ENCODE results near the gene STIL.
"Not testable (repeated sequence)": the region's sequence is repeated elsewhere in the genome, so short reads cannot be mapped to it uniquely, and the experiment has no call there.

Gene STIL

DNA sequence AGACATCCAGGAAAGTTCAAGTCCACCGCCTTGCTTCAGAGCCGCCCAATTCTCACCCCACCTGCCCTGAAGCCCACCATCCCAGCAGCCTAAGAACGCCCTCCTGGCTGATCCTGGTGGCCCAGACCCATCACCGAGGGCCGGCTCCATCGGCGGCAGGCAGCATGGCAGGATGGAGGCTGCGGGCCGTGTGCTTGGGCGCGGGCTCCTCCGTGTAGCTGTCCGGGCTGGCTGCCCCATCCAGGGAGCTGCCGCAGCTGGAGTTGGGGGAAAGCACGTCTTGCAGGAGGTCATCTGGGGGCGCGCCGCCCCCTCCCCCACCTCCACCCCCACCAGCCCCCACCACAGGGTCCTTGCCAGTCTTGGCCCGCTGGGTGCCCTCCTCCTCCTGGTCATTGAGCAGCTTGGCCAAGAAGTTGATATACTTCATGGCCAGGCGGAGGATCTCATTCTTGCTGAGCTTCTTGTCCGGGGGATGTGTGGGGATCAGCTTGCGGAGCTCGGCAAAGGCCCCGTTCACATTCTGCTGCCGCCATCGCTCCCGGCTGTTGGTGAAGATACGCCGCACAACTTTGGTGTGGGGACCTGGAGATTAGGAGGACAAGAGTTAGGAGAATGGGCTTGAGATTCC lies 94.2 kb downstream of the STIL start:
- no peak for DNase-seq (ENCODE audit: low spot score)

GRCh38 chr1:47219001-47219400 lies 94.9 kb downstream of the STIL start:
- DNase-seq (ENCODE audit: low spot score): no peak

GRCh38 chr1:47216278-47217059 lies 97.5 kb downstream of the STIL start:
- DNase-seq (ENCODE audit: low spot score): no peak

DNA sequence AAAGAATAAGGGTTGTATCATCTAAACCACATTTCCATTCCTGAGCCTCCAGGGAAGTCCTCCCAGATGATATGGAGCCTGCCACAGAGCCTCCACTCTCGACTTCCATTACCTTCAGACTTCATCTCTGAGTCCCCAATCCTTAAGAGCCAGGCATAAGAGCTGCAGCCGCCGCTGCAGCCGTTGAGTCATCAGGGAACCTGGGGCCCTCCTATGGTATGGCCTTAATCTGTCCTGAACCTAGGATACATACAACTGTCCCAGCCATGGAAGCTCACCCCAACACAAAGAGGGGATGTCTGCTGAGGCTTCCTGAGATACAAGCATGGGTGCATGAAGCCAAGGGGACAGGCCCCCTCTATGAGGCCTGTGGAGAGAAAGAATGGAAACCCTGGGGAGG lies 98.2 kb downstream of the STIL start:
- no peak for DNase-seq (ENCODE audit: low spot score)

GRCh38 chr1:47214549-47214948 lies 99.4 kb downstream of the STIL start:
- no peak for DNase-seq (ENCODE audit: low spot score)

DNA sequence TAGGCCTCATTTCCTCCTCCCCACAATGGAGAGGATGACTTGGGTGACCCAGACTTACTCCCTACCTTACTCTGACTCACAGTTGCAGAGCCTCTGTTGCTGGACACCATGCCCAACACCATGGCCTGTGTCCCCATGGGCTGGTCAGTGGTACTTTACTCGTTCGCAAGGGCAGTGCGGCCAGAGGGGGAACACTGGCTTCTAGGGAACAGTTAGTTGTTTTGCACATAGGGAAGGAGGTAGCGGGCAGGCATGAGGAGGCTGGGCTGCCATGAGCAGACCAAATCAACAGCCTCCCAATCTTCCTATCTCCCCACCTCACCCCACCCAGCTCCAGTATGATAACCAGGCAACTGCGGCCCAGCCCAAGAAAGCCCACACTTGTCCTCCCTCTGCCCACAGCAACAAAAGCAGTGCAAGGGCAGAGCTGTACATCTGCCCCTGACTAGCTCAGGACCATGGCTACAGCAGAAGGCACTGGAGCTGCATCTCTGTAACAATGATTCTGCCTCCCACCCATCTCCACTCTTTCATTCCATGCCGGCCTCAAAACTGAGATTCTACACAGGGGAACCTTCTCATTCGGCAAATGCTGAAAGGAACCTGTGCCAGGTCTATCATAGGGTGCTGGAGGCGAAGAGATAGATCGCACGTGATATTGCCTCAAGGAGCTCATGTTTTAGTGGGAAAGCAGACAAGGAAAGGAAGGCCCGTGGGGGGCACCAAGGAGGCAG lies 100.5 kb downstream of the STIL start:
- DNase-seq (ENCODE audit: low spot score): no peak

- no peak for DNase-seq (ENCODE audit: low spot score)
These were observed 101.2 kb downstream of the STIL start for GRCh38 chr1:47212636-47213229.

DNA sequence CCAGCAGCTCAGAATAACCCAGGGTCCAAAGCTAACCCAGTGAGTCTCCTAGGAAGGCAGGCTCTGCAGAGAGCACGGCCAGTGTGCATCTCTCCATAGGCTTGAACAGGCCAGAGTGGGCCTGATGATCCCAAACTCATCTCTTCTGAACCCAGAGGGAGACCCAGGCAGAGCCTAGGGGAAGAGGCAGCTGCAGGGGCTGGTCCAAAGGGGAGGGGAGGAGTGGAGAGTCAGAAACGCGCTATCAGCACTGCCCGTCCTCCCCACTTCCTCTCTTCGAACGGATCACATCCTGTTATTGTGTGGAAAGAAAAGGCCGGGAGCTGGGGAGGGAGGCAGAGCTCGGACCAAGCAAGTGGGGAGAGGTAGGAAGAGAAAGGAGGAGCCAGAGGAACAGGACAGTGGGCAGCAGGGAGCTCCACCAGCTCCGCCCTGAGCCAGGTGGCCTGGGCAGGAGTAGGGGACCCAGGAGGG lies 102.1 kb downstream of the STIL start:
- DNase-seq (ENCODE audit: low spot score): no peak

GRCh38 chr1:47210666-47211065 lies 103.3 kb downstream of the STIL start:
- DNase-seq (ENCODE audit: low spot score): no peak

GRCh38 chr1:47209725-47210325 lies 104.1 kb downstream of the STIL start:
- DNase-seq (ENCODE audit: low spot score): no peak

GRCh38 chr1:47209091-47209490 lies 104.9 kb downstream of the STIL start:
- no peak for DNase-seq (ENCODE audit: low spot score)

DNA sequence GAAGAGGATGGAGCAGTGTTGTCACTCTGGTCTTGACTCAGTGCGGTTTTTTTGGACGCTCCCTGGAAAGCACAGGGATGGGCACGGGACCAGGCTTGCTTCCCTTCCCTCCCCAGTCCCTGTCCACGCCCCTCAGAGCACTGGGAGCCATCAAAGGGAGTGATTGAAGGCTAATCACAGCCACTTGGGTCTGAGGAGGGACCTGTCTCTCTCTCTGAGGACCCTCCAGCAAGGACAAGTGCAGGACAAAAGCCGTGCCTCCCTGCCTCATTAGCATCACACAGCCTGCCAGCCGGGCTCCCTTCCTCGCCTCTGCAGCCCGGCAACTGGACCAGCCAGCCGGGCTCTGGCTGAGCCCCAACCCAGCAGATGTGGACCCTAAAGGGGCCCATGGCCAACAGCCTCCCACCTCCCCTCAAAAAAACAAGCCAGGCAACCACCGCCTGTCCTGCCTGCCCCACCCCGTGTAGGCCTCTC lies 105.5 kb downstream of the STIL start:
- DNase-seq (ENCODE audit: low spot score): peak; percentile 24

- no peak for DNase-seq (ENCODE audit: low spot score)
These were observed 106.1 kb downstream of the STIL start for GRCh38 chr1:47207803-47208373.

DNA sequence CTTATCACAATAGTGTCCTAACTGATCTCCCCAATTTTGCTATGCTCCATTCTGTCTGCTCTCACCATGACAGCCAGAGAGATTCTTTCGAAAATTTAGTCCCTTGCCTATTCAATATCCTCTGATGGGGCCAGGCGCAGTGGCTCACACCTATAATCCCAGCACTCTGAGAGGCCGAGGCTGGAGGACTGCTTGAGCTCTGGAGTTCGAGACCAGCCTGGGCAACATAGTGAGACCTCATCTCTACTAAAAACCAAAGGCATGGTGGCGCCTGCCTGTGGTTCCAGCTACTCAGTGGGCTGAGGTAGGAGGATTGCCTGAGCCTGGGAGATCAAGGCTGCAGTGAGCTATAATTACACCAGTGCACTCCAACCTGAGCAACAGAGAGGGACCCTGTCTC lies 108.0 kb downstream of the STIL start:
- DNase-seq (ENCODE audit: low spot score): no peak

GRCh38 chr1:47203504-47203903 lies 110.4 kb downstream of the STIL start:
- DNase-seq (ENCODE audit: low spot score): not testable (repeated sequence)

GRCh38 chr1:47201179-47201578 lies 112.8 kb downstream of the STIL start:
- DNase-seq (ENCODE audit: low spot score): peak; percentile 31

Measured in AG08395 (cell line).